Fibroblast of lung (primary cell): ENCODE results near the gene TBPL2. TPM values are rescaled to one million over a fixed set of nuclear protein-coding genes. Genes with fewer than 3 reads are reported as not detected.
A peak's percentile ranks its signal among the peaks of the same experiment; 100 is the strongest.

Source experiments
- DNase-seq, 2 donors: peaks; one replicate each; pipeline versions ENCODE4 v3.0.0 to v3.0.0-alpha.2; 2010; ENCODE audit warnings: low read depth in 2 of 2
- H2AFZ ChIP-seq: 2 replicates; pipeline ENCODE4 v1.5.1; 2012; ENCODE audit warnings: low read length, control low read depth, inconsistent platforms
- H3K27ac ChIP-seq: 2 replicates; pipeline ENCODE4 v1.5.1; 2011; ENCODE audit warnings: low read length, control low read depth; ENCODE audit not compliant: insufficient read depth
- H3K27me3 ChIP-seq: 2 replicates; pipeline ENCODE4 v1.5.1; 2011; ENCODE audit warnings: mild to moderate bottlenecking, low read length; ENCODE audit not compliant: control insufficient read depth, insufficient read depth
- H3K36me3 ChIP-seq: 2 replicates; pipeline ENCODE4 v1.5.1; 2011; ENCODE audit warnings: low read length; ENCODE audit not compliant: control insufficient read depth, insufficient read depth
- H3K4me1 ChIP-seq: 2 replicates; pipeline ENCODE4 v1.5.1; 2011; ENCODE audit warnings: low read length; ENCODE audit not compliant: control insufficient read depth, insufficient read depth; ENCODE audit errors: extremely low read depth
- H3K4me2 ChIP-seq: 2 replicates; pipeline ENCODE4 v1.5.1; 2011; ENCODE audit warnings: low read length, control low read depth; ENCODE audit not compliant: insufficient read depth; ENCODE audit errors: extremely low read depth
- H3K4me3 ChIP-seq, 4 experiments: fragments of 200-600 bp in 1 of 4; sonication (generic) in 1 of 4; replicated peaks in 1 of 4; 2 replicates each; pipeline ENCODE4 v1.5.1; 2011 to 2016; ENCODE audit warnings: low read length in 4 of 4, low read depth in 3 of 4, mild to moderate bottlenecking in 3 of 4, control low read depth in 2 of 4, inconsistent platforms in 1 of 4, mixed read lengths in 1 of 4; ENCODE audit not compliant: insufficient read depth in 1 of 4; ENCODE audit errors: control extremely low read depth in 1 of 4
- H3K79me2 ChIP-seq: 2 replicates; pipeline ENCODE4 v1.5.1; 2012; ENCODE audit warnings: mild to moderate bottlenecking, low read length, inconsistent platforms; ENCODE audit not compliant: control insufficient read depth, insufficient read depth
- H3K9ac ChIP-seq: 2 replicates; pipeline ENCODE4 v1.5.1; 2011; ENCODE audit warnings: mild to moderate bottlenecking, low read length, control low read depth; ENCODE audit not compliant: insufficient read depth
- H3K9me3 ChIP-seq: 2 replicates; pipeline ENCODE4 v1.5.1; 2012; ENCODE audit warnings: low read depth, low read length; ENCODE audit not compliant: control insufficient read depth, insufficient read depth
- H4K20me1 ChIP-seq: 2 replicates; pipeline ENCODE4 v1.5.1; 2011; ENCODE audit warnings: low read length; ENCODE audit not compliant: control insufficient read depth, insufficient read depth; ENCODE audit errors: extremely low read depth
- CTCF ChIP-seq, 2 donors: IDR thresholded peaks in 1 of 2; conservative IDR thresholded peaks in 1 of 2; 1 replicate in 1 of 2; 2 replicates in 1 of 2; pipeline ENCODE4 v1.5.1; 2011 to 2012; ENCODE audit warnings: low read length in 2 of 2, control low read depth in 1 of 2, inconsistent platforms in 1 of 2, low read depth in 1 of 2, mild to moderate bottlenecking in 1 of 2
- EZH2 ChIP-seq: IDR thresholded peaks from 2 replicates; pipeline ENCODE4 v1.5.1; 2012; ENCODE audit warnings: low read length, control low read depth, mild to moderate bottlenecking; ENCODE audit errors: missing control alignments
- polyA plus RNA-seq, 2 donors: library from polyadenylated mRNA; depleted of rRNA in 1 of 2; stranded (reverse) in 1 of 2; unstranded in 1 of 2; fragments of >200 nt; gene quantifications; 2 replicates each; pipeline ENCODE4 v1.2.1, GENCODE V29; 2011 to 2012; ENCODE audit warnings: missing spikeins in 1 of 2
- total RNA-seq: library from RNA; depleted of rRNA; stranded (reverse); fragments of >200 nt; gene quantifications from 2 replicates; pipeline ENCODE4 v1.2.1, GENCODE V29; 2014

The TBPL2 gene
- total and polyA plus RNA-seq, 2 donors (not counting 1 experiment from before 2014, with no cell fraction given) = not detected

- Histone ChIP-seq H3K9me3 (no peaks in the 10 kb centered on the region), H3K4me1 (no peaks in the 10 kb centered on the region), H3K4me2 (no peak overlapping the region), H3K9ac (no peak overlapping the region), H3K27ac (no peak overlapping the region), H3K27me3 (no peaks in the 10 kb centered on the region), H3K4me3 (no peak overlapping the region), H2AFZ (no peak overlapping the region), H4K20me1 (no peaks in the 10 kb centered on the region), H3K36me3 (peaks cover 1% of the 10 kb centered on the region), H3K79me2 (no peaks in the 10 kb centered on the region)
- TF ChIP-seq CTCF (conservative IDR thresholded peaks at IDR 0.05 in 1 of 2, IDR thresholded peaks at IDR 0.05 in 1 of 2; ENCODE audit: low read depth in 1 of 2, low read length in 2 of 2) (no peak), EZH2 (no peak)
- DNase-seq = no peak
These were observed 68.0 kb downstream of the TBPL2 start for GRCh38 chr14:55372423-55372822.

GRCh38 chr14:55370883-55371455 lies 69.4 kb downstream of the TBPL2 start:
- H3K9ac ChIP-seq = no peak overlapping the region
- no peaks in the 10 kb centered on the region for H3K79me2 ChIP-seq
- H3K4me2 ChIP-seq = no peak overlapping the region
- H3K9me3 ChIP-seq = no peaks in the 10 kb centered on the region
- TF ChIP-seq EZH2 (no peak), CTCF (conservative IDR thresholded peaks at IDR 0.05 in 1 of 2, IDR thresholded peaks at IDR 0.05 in 1 of 2; ENCODE audit: low read depth in 1 of 2, low read length in 2 of 2) (no peak)
- no peak overlapping the region for H3K4me3 ChIP-seq
- no peak for DNase-seq
- H3K27ac ChIP-seq = no peak overlapping the region
- no peak overlapping the region for H2AFZ ChIP-seq
- no peaks in the 10 kb centered on the region for H3K27me3 ChIP-seq
- no peaks in the 10 kb centered on the region for H4K20me1 ChIP-seq
- peaks cover 1% of the 10 kb centered on the region for H3K36me3 ChIP-seq
- no peaks in the 10 kb centered on the region for H3K4me1 ChIP-seq

- H3K9me3 ChIP-seq = no peaks in the 10 kb centered on the region
- H2AFZ ChIP-seq = no peak overlapping the region
- H3K4me2 ChIP-seq = no peak overlapping the region
- no peak overlapping the region for H3K4me3 ChIP-seq
- no peaks in the 10 kb centered on the region for H3K27me3 ChIP-seq
- H3K4me1 ChIP-seq = peaks cover 2% of the 10 kb centered on the region
- H3K36me3 ChIP-seq = peaks cover 1% of the 10 kb centered on the region
- H3K79me2 ChIP-seq = no peaks in the 10 kb centered on the region
- no peak for TF ChIP-seq CTCF (conservative IDR thresholded peaks at IDR 0.05 in 1 of 2, IDR thresholded peaks at IDR 0.05 in 1 of 2; ENCODE audit: low read depth in 1 of 2, low read length in 2 of 2)
- TF ChIP-seq EZH2 = no peak
- H4K20me1 ChIP-seq = no peaks in the 10 kb centered on the region
- no peak overlapping the region for H3K27ac ChIP-seq
- DNase-seq = peak; percentile 53 to 68
- no peak overlapping the region for H3K9ac ChIP-seq
These were observed 74.1 kb downstream of the TBPL2 start for GRCh38 chr14:55366271-55366670.

Other genes starting within 250 kb of the TBPL2 start
- 0.77 and 8.1 TPM in 2 replicates for gene DLGAP5, start 249.0 kb downstream of the TBPL2 start, total RNA-seq
- 10.5 and 31.2 TPM in 2 replicates for gene DLGAP5, start 249.0 kb downstream of the TBPL2 start, polyA plus RNA-seq
- gene FBXO34, start 169.2 kb downstream of the TBPL2 start, total RNA-seq = 23.4 and 29.1 TPM in 2 replicates
- gene FBXO34, start 169.2 kb downstream of the TBPL2 start, polyA plus RNA-seq = 17.3 and 20.8 TPM in 2 replicates
- gene ATG14, start 28.8 kb downstream of the TBPL2 start, total RNA-seq = 18.5 and 21.6 TPM in 2 replicates
- gene ATG14, start 28.8 kb downstream of the TBPL2 start, polyA plus RNA-seq = 7.2 and 9.9 TPM in 2 replicates
- 157 and 164 TPM in 2 replicates for gene KTN1, start 139.6 kb upstream of the TBPL2 start, total RNA-seq
- gene KTN1, start 139.6 kb upstream of the TBPL2 start, polyA plus RNA-seq = 90.7 and 126 TPM in 2 replicates